H1 (cell line): ENCODE results near the gene RAB5A. TPM values are rescaled to one million over a fixed set of nuclear protein-coding genes. Genes with fewer than 3 reads are reported as not detected.
"Not testable (repeated sequence)": the region's sequence is repeated elsewhere in the genome, so short reads cannot be mapped to it uniquely, and the experiment has no call there.

Source experiments
- CTCF ChIA-PET: fragments of 300-600 bp; sonication (Branson Sonifier 250); formaldehyde crosslinking; loops from one replicate; lab custom pipeline; 2021; ENCODE audit not compliant: partially characterized antibody; lab: Charles Lee
- POLR2A ChIA-PET: fragments of 300-600 bp; sonication (Branson Sonifier 250); formaldehyde crosslinking; loops from one replicate; lab custom pipeline; 2021; ENCODE audit warnings: inconsistent platforms; ENCODE audit not compliant: partially characterized antibody; lab: Charles Lee
- DNase-seq, 2 experiments: peaks; one replicate each; pipeline versions ENCODE4 v3.0.0 to v3.0.0-alpha.2; 2010 to 2022; ENCODE audit warnings: low spot score in 2 of 2, low read depth in 1 of 2, mixed read lengths in 1 of 2
- FAIRE-seq: peaks from 2 replicates; lab custom pipeline; 2011; peaks lifted over from hg19 to GRCh38; lab: Jason Lieb, UNC
- H2AFZ ChIP-seq: 2 replicates; pipeline ENCODE4 v1.8.1; 2012; ENCODE audit warnings: low read length, inconsistent platforms
- H2AK5ac ChIP-seq: 2 replicates; pipeline ENCODE4 v1.6.1; 2013; ENCODE audit warnings: low read depth, low read length
- H2BK120ac ChIP-seq: replicated peaks from 2 replicates; pipeline ENCODE3; 2013; ENCODE audit warnings: low read depth, low read length, inconsistent platforms
- H2BK12ac ChIP-seq: 2 replicates; pipeline ENCODE4 v1.6.1; 2013; ENCODE audit warnings: low read depth, low read length
- H2BK15ac ChIP-seq: 2 replicates; pipeline ENCODE4 v1.6.1; 2013; ENCODE audit warnings: low read length
- H2BK20ac ChIP-seq: 2 replicates; pipeline ENCODE4 v1.6.1; 2013; ENCODE audit warnings: low read length
- H2BK5ac ChIP-seq: 2 replicates; pipeline ENCODE4 v1.6.1; 2013; ENCODE audit warnings: low read depth, low read length
- H3K14ac ChIP-seq: 2 replicates; pipeline ENCODE4 v1.6.1; 2013; ENCODE audit warnings: inconsistent platforms; ENCODE audit not compliant: insufficient read length
- H3K18ac ChIP-seq: 2 replicates; pipeline ENCODE4 v1.6.1; 2013; ENCODE audit warnings: low read length; ENCODE audit errors: extremely low read depth
- H3K23ac ChIP-seq: 2 replicates; pipeline ENCODE4 v1.6.1; 2013; ENCODE audit warnings: inconsistent platforms; ENCODE audit not compliant: insufficient read length
- H3K23me2 ChIP-seq: 2 replicates; pipeline ENCODE4 v1.6.1; 2013; ENCODE audit warnings: low read depth, low read length
- H3K27ac ChIP-seq: 2 replicates; pipeline ENCODE4 v1.6.1; 2011; ENCODE audit warnings: low read depth, low read length, inconsistent platforms
- H3K27me3 ChIP-seq, 4 experiments: replicated peaks in 1 of 4; 1 replicate in 1 of 4; 2 replicates in 3 of 4; pipeline versions ENCODE4 v1.6.1 to v1.8.1; 2011 to 2013; ENCODE audit warnings: low read length in 3 of 4, mild to moderate bottlenecking in 3 of 4, inconsistent platforms in 2 of 4, mixed read lengths in 2 of 4, moderate library complexity in 1 of 4; ENCODE audit not compliant: control insufficient read depth in 3 of 4, insufficient read depth in 3 of 4; ENCODE audit errors: extremely low read depth in 1 of 4
- H3K36me3 ChIP-seq, 4 experiments: 2 replicates each; pipeline versions ENCODE4 v1.6.1 to v1.8.1; 2011 to 2013; ENCODE audit warnings: mild to moderate bottlenecking in 4 of 4, low read length in 3 of 4, moderate library complexity in 2 of 4, control low read depth in 1 of 4, inconsistent platforms in 1 of 4; ENCODE audit not compliant: insufficient read depth in 4 of 4, control insufficient read depth in 2 of 4
- H3K4ac ChIP-seq: replicated peaks from 2 replicates; pipeline ENCODE3; 2013; ENCODE audit warnings: low read length, low read depth, mixed read lengths, inconsistent platforms; ENCODE audit not compliant: insufficient read length
- H3K4me1 ChIP-seq, 4 experiments: replicated peaks in 1 of 4; 1 replicate in 1 of 4; 2 replicates in 3 of 4; pipeline versions ENCODE4 v1.6.1 to v1.8.1; 2011 to 2013; ENCODE audit warnings: low read length in 3 of 4, inconsistent platforms in 2 of 4, mixed read lengths in 1 of 4; ENCODE audit not compliant: insufficient read depth in 4 of 4, control insufficient read depth in 3 of 4
- H3K4me2 ChIP-seq, 2 experiments: 2 replicates each; pipeline versions ENCODE4 v1.6.1 to v1.8.1; 2011 to 2013; ENCODE audit warnings: low read depth in 2 of 2, low read length in 2 of 2, control low read depth in 1 of 2, inconsistent platforms in 1 of 2, mild to moderate bottlenecking in 1 of 2; ENCODE audit not compliant: insufficient read depth in 1 of 2
- H3K4me3 ChIP-seq, 4 experiments: fragments of 200-600, 300-600 bp in 1 of 4; sonication (generic), shearing (Covaris generic), sonication (Bioruptor Twin) in 1 of 4; 2 replicates each; pipeline versions ENCODE4 v1.5.1 to v1.8.1; 2011 to 2016; ENCODE audit warnings: low read length in 4 of 4, low read depth in 3 of 4, control low read depth in 2 of 4, inconsistent platforms in 2 of 4, mild to moderate bottlenecking in 2 of 4, mixed read lengths in 1 of 4, moderate library complexity in 1 of 4; ENCODE audit not compliant: insufficient read depth in 2 of 4; ENCODE audit errors: extremely low read depth in 1 of 4
- H3K56ac ChIP-seq: replicated peaks from 2 replicates; pipeline ENCODE3; 2013; ENCODE audit warnings: low read depth, mild to moderate bottlenecking, mixed read lengths, low read length, inconsistent platforms; ENCODE audit not compliant: insufficient read length
- H3K79me1 ChIP-seq: 2 replicates; pipeline ENCODE4 v1.6.1; 2013; ENCODE audit warnings: low read depth, low read length, control low read depth
- H3K79me2 ChIP-seq, 2 experiments: 2 replicates each; pipeline versions ENCODE4 v1.6.1 to v1.8.1; 2012 to 2013; ENCODE audit warnings: low read length in 2 of 2, mild to moderate bottlenecking in 2 of 2, inconsistent platforms in 1 of 2; ENCODE audit not compliant: insufficient read depth in 2 of 2, control insufficient read depth in 1 of 2
- H3K9ac ChIP-seq, 4 experiments: replicated peaks in 1 of 4; 1 replicate in 1 of 4; 2 replicates in 3 of 4; pipeline versions ENCODE4 v1.6.1 to v1.8.1; 2011 to 2013; ENCODE audit warnings: low read depth in 3 of 4, low read length in 3 of 4, control low read depth in 2 of 4, mild to moderate bottlenecking in 2 of 4, moderate library complexity in 2 of 4, inconsistent platforms in 1 of 4; ENCODE audit errors: extremely low read depth in 1 of 4
- H3K9me3 ChIP-seq, 2 experiments: 2 replicates each; pipeline versions ENCODE4 v1.6.1 to v1.8.1; 2012 to 2013; ENCODE audit warnings: mild to moderate bottlenecking in 2 of 2, moderate library complexity in 2 of 2, control low read depth in 1 of 2, inconsistent platforms in 1 of 2, low read depth in 1 of 2, low read length in 1 of 2, mixed read lengths in 1 of 2; ENCODE audit not compliant: insufficient read depth in 2 of 2
- H4K20me1 ChIP-seq, 2 experiments: replicated peaks in 1 of 2; 2 replicates each; pipeline versions ENCODE3 to v1.8.1; 2011 to 2013; ENCODE audit warnings: inconsistent platforms in 2 of 2, low read length in 2 of 2, mild to moderate bottlenecking in 1 of 2; ENCODE audit not compliant: insufficient read depth in 2 of 2, control insufficient read depth in 1 of 2
- H4K5ac ChIP-seq: 2 replicates; pipeline ENCODE4 v1.6.1; 2013; ENCODE audit warnings: low read length, low read depth, mixed read lengths, inconsistent platforms; ENCODE audit not compliant: insufficient read length
- H4K8ac ChIP-seq: 2 replicates; pipeline ENCODE4 v1.8.0; 2013; ENCODE audit warnings: mild to moderate bottlenecking, moderate library complexity, low read length, inconsistent platforms; ENCODE audit not compliant: insufficient read depth; ENCODE audit errors: extremely low read depth
- H4K91ac ChIP-seq: replicated peaks from 2 replicates; pipeline ENCODE3; 2013; ENCODE audit warnings: low read length, mixed read lengths, inconsistent platforms; ENCODE audit not compliant: insufficient read length
- BCL11A ChIP-seq, 2 experiments: IDR thresholded peaks; one replicate each; pipeline ENCODE4 v1.6.1; 2011; ENCODE audit warnings: low read depth in 2 of 2, low read length in 2 of 2, mild to moderate bottlenecking in 2 of 2
- E2F6 ChIP-seq: IDR thresholded peaks from 2 replicates; pipeline ENCODE4 v1.6.1; 2012; ENCODE audit warnings: inconsistent platforms
- NANOG ChIP-seq: IDR thresholded peaks from 2 replicates; pipeline ENCODE4 v1.6.1; 2011; ENCODE audit warnings: low read length, low read depth, mild to moderate bottlenecking, inconsistent platforms; ENCODE audit not compliant: insufficient read depth, poor library complexity, severe bottlenecking
- SIN3A ChIP-seq, 2 experiments: IDR thresholded peaks in 1 of 2; conservative IDR thresholded peaks in 1 of 2; 2 replicates each; pipeline ENCODE4 v1.6.1; 2011 to 2012; ENCODE audit warnings: low read length in 2 of 2, improper control_type of control experiment in 1 of 2, low read depth in 1 of 2, mild to moderate bottlenecking in 1 of 2
- WGBS, 2 experiments: shearing (Covaris generic) in 1 of 2; methylation state at CpG; one replicate each; pipeline versions ENCODE4 v1.1.6 to v1.1.7; 2013 to 2015; ENCODE audit warnings: low lambda C conversion rate in 2 of 2, mixed read lengths in 2 of 2, inconsistent platforms in 1 of 2, low coverage in 1 of 2, missing lambda C conversion rate in 1 of 2; ENCODE audit not compliant: insufficient replicate concordance in 2 of 2, insufficient coverage in 1 of 2, insufficient read length in 1 of 2; ENCODE audit errors: extremely low coverage in 1 of 2, missing lambda C conversion rate in 1 of 2; 5-methylcytosine and 5-hydroxymethylcytosine counted together
- polyA plus RNA-seq, 7 experiments: library from polyadenylated mRNA; depleted of rRNA in 3 of 7; stranded (reverse) in 5 of 7; unstranded in 2 of 7; fragments of >200 nt in 5 of 7; fragments of 200-250 nt in 2 of 7; gene quantifications; 1 replicate in 5 of 7; 2 replicates in 1 of 7; 4 replicates in 1 of 7; pipeline versions ENCODE4 v1.2.1 to v1.2.3, GENCODE V29; 2011 to 2013; ENCODE audit warnings: missing spikeins in 2 of 7, mixed read lengths in 2 of 7
- total RNA-seq: library from RNA; stranded (reverse); fragmentation: NEBNext Ultra II Directional; extraction: Animal tissue kit (Norgen Biotek cat#: 25700); gene quantifications from 2 replicates; pipeline ENCODE4 v1.2.1, GENCODE V29; 2021
- TF ChIP-seq, protein P1 (sequence below): IDR thresholded peaks from 2 replicates; pipeline ENCODE4 v1.6.1; 2012; ENCODE audit warnings: inconsistent platforms

Gene RAB5A
- total and polyA plus RNA-seq, 2 of the 8 experiments (the other 6 are each of a cell fraction or from before 2014, with no cell fraction given) = 22.4 to 77.7 TPM

DNA sequence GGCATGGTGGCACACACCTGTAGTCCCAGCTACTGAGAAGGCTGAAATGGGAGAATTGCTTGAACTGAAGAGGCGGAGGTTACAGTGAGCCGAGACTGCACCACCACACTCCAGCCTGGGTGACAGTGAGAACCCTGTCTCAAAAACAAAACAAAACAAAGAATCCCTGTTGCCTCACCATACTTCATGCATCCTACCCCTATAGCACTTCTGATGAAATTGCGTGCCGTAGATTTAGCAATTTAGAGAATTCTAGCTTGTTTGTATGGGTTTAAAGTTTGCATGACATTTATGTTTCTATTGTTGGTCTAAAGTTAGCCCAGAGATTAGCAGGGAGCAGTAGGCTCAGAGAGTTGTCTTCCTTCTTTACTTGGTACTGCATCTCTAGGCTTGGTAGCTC is 7.8 kb downstream of the RAB5A start (continued):
- TF ChIP-seq SIN3A (conservative IDR thresholded peaks at IDR 0.05 in 1 of 2, IDR thresholded peaks at IDR 0.05 in 1 of 2; ENCODE audit: low read depth in 1 of 2, low read length in 2 of 2) (no peak), NANOG (no peak), E2F6 (no peak), BCL11A (IDR thresholded peaks at IDR 0.05; ENCODE audit: low read depth in 2 of 2, low read length in 2 of 2) (no peak)
- TF ChIP-seq, protein P1, sequence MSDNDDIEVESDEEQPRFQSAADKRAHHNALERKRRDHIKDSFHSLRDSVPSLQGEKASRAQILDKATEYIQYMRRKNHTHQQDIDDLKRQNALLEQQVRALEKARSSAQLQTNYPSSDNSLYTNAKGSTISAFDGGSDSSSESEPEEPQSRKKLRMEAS = no peak

DNA sequence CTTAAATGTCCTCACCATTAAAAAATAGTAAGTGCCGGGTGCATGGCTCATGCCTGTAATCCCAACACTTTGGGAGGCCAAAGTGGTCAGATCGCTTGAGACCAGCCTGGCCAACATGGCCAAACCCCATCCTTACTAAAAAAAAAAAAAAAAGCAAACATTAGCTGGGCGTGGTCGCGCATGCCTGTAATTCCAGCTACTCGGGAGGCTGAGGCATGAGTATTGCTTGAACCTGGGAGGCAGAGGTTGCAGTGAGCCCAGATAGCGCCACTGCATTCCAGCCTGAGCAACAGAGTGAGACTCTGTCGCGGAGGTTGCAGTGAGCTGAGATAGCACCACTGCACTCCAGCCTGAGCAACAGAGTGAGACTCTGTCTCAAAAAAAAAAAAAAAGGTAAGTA is 10.5 kb downstream of the RAB5A start:
- H3K56ac ChIP-seq, H3K23ac ChIP-seq, H2AK5ac ChIP-seq, H4K5ac ChIP-seq, H2BK20ac ChIP-seq, H3K9ac ChIP-seq, H3K4me3 ChIP-seq, H2BK12ac ChIP-seq, H3K9me3 ChIP-seq, H3K79me1 ChIP-seq, H3K27me3 ChIP-seq, H2BK120ac ChIP-seq, FAIRE-seq, H4K8ac ChIP-seq, H3K23me2 ChIP-seq, H3K4ac ChIP-seq, H3K18ac ChIP-seq, H3K4me1 ChIP-seq, H3K14ac ChIP-seq, H2BK5ac ChIP-seq, H2AFZ ChIP-seq, DNase-seq, H3K27ac ChIP-seq, H2BK15ac ChIP-seq, H4K91ac ChIP-seq, H3K4me2 ChIP-seq, H4K20me1 ChIP-seq, CTCF ChIA-PET: not testable (repeated sequence)
- POLR2A ChIA-PET = interaction anchor here (1.4 to 2.5 kb wide), 3 partner anchors 8 to 27 kb away, joined by 4 to 13 read pairs (median 10); partner anchors contain the start of gene RAB5A
- Histone ChIP-seq H3K79me2 (peaks cover 11 to 100% of the 10 kb centered on the region in 2 experiments), H3K36me3 (peaks cover 0 to 49% (median 13%) of the 10 kb centered on the region in 4 experiments; a peak in 6 of 8 replicates)
- WGBS, 2 experiments = 75% methylated on average over 9 of the region's 9 CpGs; no CpG with 5 or more reads in 1 of the 2 experiments
